GM19372 (cell line): ENCODE data around the gene OTOG.
"Not testable (repeated sequence)": the region's sequence is repeated elsewhere in the genome, so short reads cannot be mapped to it uniquely, and the experiment has no call there.

Experiments
- ATAC-seq: cut with Tn5 transposase; IDR thresholded peaks from one replicate; pipeline ENCODE4 v1.9.1; 2021; ENCODE audit warnings: mild to moderate bottlenecking, low read depth, moderate library complexity; ENCODE audit not compliant: unreplicated experiment

OTOG gene

DNA sequence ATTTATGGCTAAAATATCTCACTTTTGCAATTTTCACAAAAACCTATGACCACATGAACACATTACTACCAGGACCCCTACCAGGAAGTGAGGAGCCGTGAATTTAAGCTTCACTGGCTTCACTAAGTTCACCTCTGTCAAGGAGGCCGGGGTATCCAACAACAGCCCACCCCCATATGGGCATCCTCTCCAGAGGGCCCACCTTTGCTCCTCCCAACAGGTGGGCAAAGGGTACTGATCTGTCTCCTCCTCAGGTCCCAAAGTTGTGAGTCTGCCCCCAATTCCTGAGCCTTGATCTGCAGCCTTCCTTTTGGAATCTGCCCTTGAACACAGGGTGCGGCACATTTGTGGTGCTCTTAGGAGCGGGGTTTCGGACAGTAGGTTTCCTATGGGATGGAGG, 66.9 kb downstream of the OTOG start:
- no peak for ATAC-seq

DNA sequence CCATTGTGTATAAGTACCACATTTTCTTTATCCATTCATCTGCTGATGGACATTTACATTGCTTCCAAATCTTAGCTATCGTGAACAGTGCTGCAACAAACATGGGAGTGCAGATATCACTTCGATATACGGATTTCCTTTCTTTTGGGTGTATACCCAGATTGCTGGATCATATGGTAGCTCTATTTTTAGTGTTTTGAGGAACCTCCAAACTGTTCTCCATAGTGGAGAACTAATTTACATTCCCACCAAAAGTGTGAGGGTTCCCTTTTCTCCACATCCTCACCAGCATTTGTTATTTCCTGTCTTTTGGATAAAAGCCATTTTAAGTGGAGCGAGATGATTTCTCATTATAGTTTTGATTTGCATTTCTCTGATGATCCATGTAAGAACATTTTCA, 75.7 kb downstream of the OTOG start:
- not testable (repeated sequence) for ATAC-seq

DNA sequence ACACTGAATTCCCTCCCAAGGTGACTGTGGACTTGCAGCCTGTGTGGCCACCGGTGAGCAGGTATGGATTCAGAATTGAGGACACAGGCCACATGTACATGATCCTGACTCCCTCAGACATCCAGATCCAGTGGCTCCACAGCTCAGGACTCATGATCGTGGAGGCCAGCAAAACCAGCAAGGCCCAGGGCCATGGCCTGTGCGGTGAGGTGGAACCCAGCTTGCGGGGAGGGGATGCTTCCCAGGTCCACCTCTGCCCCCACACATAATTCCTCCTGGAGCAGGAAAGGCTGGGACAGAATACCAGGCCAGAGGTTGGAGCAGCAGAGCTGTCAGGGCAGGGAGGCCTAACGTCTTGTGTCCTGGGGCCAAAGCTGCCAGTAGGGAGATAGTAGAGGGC, 82.1 kb downstream of the OTOG start:
- no peak for ATAC-seq

DNA sequence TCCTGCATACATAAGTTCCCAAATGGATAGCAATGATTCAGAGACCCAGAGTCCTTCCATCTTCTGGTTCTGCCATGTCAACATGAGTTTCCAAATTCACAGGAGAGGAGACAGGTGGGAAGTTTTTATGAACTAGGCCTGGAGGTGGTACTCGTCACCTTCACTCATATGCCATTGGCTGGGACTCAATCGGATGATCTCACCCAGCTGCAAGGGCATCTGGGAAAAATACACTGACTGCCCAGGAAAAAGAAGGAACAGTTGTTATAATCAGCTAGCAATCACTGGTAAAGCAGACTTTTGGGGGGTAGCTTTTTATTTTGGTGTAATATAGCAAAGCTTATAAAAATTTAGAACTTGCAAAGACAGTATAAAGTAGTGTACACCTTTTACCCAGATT, 83.9 kb downstream of the OTOG start:
- no peak for ATAC-seq

DNA sequence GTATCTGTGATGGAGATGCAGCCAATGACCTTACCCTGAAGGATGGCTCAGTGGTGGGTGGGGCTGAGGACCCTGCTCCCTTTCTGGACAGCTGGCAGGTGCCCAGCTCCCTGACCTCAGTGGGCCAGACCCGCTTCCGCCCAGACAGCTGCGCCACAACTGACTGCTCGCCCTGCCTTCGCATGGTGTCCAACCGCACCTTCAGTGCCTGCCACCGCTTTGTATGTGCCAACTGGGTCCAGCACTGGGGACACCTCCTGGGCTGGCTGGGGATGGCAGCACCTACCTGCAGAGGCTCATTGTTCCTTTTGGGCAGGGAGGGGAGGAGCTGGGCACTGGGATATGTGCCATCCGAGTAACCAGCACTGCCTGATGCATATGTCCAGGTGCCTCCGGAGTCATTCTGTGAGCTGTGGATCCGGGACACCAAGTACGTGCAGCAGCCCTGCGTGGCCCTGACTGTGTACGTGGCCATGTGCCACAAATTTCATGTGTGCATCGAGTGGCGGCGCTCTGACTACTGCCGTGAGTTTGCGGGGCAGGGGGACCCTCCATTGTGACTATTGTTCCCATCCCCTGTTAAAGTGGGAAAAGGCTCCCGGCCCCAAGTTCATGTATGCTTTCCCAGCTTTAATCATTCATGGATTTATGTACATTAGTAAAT, 84.8 kb downstream of the OTOG start:
- no peak for ATAC-seq

DNA sequence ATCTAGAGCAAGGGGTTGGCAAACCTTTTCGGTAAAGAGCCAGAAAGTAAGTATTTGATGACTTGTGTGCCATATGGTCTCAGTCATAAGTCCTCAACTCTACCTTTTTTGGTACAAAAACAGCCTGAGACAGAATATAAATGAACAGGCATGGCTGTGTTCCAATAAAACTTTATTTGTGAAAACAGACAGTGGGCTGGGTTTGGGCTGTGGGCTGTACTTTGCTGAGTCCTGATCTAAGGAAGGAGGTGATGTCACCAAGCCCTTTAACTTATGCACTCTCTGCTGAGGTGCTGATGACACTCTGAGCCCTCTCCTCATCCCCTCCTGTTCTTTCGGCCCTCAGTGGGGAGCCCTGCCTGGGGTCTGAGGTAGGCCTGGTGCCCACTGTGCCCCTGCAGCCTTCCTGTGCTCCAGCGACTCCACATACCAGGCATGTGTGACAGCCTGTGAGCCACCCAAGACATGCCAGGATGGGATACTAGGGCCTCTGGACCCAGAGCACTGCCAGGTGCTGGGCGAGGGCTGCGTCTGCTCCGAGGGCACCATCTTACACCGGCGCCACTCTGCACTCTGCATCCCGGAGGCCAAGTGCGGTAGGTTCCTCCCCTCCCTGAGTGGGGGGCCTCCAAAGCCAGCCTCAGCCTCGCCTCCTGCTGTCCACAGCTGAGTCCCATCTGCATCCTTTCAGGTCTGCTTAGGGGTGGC, 86.4 kb downstream of the OTOG start:
- no peak for ATAC-seq

DNA sequence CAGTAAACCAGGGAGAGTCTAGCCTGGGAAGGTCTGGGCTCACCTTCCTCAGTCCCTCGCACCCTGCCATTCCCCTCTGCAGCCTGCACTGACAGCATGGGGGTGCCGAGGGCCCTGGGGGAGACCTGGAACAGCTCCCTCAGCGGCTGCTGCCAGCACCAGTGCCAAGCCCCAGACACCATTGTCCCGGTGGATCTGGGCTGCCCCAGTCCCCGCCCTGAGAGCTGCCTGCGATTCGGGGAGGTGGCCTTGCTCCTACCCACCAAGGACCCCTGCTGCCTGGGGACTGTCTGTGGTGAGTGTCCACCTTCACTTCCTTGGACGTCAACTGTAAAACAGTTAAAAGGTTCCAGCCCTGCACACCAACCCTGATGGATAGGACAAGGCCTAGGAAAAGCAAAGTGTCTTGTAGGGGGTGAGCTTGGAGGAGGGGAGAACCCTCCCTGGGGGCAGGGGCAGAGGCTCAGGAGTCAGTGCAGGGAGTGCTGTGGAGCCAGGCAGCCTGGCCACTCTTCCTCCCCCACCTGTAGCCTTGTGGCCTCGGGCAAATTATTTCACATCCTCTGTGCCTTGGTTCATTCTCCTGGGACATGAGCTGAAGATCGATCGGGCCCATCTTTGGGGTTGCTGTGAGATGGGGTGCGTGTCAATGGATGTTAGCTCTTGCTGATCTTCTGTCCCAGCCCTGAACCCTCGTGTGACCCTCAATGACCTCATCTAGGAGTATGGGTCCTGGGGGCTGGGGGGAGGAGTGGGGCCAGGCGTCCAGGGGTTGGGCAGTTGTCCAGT, 87.1 kb downstream of the OTOG start:
- ATAC-seq, result no peak

DNA sequence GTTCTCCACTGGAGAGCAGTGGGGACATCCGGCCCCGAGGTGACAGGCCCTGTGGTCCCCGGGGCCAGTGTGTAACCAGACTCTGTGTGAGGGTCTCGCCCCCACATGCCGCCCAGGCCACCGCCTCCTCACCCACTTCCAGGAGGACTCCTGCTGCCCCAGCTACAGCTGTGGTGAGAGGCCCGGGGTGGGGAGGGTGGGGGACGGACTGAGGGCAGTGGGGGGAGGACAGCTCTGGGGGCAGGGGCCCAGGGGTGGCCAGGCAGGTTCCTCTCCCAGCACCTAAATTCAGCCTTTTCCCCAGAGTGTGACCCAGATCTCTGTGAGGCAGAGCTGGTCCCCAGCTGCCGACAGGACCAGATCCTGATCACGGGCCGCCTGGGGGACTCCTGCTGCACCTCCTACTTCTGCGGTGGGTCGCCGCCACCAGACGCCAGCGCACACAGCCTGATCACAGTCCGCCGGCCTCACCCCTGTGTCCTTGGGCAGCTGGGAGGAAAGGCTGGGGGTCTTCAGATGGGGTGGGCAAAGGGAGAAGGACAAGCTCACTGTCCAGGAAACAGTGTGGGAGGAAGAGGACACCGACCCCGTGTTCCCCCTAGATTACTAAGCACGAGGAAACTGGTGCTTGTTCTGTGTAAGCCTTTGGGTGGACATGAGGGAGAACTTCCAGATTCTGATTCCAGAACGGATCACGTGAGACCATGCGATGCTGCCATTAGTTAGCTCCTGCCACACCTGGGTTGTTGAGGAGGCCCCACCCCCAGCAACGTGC, 87.9 kb downstream of the OTOG start:
- no peak for ATAC-seq

DNA sequence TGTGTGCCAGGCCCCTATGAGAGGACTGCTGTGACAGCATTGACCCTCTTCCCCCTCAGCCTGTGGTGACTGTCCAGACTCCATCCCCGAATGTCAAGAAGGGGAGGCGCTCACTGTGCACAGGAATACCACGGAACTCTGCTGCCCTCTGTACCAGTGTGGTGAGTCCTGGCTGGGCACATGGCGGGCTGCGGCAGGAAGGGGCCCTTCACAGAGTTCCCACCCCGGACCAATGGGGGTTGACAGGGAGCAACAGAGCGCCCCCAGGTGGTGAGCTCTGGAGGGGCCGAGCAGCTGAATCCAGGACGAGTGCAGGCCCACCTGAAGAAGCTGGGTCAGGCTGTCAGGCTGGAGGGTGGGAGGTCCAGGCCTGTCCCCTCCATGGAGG, 88.5 kb downstream of the OTOG start:
- no peak for ATAC-seq

DNA sequence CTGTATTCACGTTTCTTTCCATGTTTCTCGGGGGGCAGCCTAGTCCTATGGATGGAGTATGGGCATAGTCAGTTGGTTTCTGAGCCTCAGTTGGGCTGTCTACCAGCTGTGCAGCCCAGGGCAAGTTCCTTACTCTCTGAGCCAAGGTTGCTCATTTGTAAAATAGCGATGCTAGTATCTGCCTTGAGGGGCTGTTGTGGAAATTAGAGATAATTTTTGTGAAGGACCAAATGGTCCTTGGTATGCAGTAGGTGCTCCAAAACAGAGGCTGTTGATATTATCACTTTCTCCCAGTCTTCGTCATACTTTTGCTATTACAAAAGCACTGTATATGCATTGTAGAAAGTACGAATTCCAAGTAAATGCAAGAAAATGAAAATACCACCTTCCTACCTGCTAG, 89.7 kb downstream of the OTOG start:
- ATAC-seq, result no peak

DNA sequence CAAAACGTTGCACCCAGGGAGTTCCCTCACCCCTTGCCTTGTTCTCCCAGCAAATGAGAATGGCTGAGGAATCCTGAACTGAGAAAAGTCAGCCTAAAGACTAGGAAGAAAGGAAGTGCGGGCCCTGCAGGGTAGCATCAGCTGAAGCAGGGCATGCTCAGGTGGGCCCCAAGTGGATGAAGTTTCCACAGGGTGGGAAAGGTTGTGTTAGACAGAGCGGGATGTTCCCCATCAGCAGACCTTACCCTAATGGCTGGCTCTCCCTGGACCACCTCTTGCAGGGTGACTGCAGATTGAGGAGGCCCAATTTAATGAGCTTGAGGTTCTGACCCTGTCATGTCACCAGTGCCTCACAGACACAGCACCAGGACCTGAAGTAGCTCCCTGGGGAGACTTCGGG, 90.8 kb downstream of the OTOG start:
- no peak for ATAC-seq

DNA sequence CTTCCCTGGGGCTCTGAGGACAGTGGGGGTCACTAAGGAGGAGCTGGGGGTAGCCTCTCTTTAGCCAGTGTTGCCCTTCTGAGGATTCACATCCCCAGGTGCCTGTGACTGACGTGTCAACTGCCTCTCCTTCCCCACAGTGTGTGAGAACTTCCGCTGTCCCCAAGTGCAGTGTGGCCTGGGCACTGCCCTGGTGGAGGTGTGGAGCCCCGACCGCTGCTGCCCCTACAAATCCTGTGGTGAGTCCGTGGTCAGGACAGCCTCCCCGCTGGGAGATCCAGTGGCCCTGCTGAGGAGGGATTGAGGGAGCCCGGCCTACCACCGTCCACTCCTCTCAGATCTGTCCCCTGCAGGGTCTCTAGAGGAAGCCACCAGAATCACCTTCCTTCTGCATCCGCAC, 91.3 kb downstream of the OTOG start:
- ATAC-seq, result no peak

DNA sequence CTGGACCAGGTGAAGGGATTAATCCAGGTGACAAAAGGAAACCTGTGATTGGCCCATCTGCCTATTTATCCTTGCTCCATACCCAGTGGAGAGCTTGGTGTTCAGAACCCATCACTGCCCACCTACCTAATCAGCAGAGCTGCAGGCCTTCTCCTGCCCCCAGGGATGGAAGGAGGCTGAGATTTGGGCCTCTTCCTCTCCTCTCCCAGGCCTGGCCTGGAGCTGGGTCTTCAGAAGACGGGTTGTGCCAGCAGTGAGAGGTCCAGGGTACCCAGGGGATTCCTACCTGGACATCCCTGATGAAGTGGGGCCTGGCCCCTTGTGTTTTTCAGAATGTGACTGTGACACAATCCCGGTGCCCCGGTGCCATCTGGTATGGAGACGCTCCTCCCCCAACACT, 92.0 kb downstream of the OTOG start:
- no peak for ATAC-seq

DNA sequence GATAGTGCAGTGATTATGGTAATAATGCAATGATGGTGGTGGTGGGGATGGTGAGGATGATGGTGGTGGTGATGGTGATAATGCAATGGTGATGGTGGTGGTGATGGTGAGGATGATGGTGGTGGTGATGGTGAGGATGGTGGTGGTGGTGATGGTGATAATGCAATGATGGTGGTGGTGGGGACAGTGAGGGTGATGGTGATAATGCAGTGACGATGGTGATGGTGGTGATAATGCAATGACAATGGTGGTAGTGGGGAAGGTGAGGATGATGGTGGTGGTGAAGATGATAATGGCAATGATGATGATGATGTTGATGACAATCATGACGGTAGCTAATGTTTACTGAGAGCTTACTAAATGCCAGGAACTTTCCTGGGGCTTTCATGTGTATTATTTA, 92.7 kb downstream of the OTOG start:
- no peak for ATAC-seq

DNA sequence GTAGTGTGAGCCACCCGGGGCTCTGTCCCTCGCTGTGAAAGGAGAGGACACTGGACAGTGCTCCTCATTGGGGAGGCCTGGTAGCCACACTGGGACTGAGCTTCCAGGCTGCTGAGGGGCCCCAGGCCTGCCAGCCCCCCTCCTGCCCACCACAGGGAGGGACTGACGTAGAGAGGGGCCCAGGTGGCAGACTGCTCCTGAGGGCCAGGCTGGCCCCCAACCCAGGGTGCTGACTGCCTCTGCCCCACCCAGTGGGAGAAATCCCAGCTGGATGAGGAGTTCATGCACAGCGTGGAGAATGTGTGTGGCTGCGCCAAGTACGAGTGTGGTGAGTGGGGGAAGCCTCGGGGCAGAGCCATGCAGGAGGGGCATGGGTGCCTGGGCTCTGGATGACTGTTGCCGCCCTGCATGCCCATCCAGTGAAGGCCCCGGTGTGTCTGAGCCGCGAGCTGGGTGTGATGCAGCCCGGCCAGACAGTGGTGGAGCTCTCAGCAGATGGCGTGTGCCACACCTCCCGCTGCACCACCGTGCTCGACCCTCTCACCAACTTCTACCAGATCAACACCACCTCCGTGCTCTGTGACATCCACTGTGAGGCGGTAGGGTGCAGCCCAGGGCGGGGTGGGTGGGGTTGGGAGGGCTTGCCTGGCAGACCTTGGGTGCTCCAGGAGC, 93.6 kb downstream of the OTOG start:
- ATAC-seq, result no peak

DNA sequence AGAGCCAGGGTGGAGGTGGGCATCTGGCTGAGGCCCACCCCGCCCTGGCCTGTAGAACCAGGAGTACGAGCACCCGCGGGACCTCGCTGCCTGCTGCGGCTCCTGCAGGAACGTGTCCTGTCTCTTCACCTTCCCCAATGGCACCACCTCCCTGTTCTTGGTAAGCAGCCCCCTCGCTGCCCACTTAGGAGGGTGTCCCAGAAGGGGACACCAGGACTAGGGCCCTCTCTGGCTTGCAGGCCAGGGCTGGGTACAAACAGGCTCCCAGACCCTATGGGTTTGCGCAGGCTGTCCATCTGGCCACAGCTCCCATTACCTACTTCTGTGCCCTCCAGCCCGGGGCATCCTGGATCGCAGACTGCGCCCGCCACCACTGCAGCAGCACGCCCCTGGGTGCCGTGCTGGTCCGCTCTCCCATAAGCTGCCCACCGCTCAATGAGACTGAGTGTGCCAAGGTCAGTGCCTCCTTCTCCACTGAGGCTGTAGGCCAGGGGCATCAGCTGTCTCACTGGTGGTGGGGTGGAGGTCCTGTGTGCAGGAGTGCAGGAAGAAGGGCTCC, 94.8 kb downstream of the OTOG start:
- no peak for ATAC-seq

DNA sequence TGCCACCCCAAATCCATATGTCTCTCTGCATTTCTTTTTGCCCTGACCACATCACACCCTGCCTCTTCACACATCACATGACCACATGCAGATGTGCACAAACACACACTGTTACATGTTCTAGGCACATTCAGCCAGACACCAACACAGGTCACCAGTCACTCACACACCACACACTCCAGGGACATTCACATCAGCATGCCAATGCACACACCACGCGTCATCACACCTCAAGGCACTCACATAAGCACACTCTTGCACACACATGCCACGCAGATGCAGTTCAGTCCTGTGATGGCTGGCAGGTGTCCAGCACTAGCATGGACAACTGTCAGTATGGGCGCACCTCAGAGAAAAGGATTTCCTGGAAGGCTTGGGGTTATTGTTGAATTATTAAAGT, 95.3 kb downstream of the OTOG start:
- ATAC-seq, result no peak

DNA sequence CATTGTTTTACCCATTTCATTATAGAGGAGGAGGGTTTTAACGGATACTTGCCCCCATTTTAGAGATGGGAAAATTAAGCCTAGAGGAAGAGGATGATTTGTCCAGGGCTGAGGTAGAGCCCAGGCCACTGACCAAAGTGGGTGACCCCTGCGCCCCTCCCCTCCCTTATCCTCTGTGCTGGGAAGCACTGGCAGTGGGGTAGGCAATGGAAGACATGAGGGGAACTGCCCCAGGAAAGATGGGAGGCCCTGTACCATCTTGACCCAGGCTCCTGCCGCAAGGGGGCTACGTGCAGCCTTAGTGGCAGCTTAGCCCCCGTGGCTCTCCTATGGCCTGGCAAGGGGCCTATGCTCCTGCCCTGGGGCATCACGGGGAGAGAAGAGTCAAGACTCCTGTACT, 95.9 kb downstream of the OTOG start:
- no peak for ATAC-seq

DNA sequence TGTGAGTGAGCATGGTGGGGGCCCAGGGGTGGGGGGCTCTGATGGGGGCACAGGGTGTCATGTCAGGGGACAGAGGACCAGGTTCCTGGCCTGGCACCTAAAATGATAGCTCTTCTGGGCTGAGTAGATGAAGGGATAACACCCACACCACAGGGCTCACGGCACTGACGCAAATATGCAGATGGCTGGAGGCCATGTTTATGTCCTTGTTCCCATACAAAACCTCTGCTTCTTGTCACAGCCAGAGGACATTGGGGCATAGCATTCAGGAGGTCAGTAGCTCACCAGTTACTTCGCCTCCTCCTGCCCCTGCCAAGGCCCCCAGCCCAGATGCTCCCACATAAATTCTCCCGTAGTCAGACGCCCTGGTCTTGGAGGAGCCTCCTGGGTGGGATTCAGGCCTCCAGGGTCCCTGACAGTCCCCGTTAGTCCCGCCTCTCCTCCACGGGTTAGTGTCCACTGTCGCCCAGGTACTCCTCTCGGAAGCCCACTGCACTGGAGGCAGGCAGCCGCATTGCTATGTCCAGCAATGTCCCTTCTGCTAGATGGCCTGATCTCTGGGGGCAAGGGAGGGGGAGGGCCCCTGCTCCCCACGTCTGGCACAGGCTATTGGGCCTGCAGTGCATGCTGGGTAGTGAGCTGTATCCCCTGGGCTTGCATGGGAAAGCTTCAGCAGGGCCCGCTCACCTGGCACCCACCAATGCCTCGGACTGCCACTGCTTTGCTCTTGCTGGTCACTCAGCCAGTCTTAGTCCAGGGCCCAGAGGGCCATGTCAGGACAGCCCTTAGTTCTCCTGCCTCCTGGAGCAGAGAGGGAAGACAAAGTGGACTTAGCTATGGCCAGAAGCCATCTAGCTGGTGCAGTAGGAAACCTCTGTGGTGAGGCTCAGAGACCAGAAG, 96.7 kb downstream of the OTOG start:
- ATAC-seq, result no peak
